RCC 7860 (cell line): Measurements from ENCODE around the gene KLHL29.

Experiments
- DNase-seq: peaks from one replicate; pipeline ENCODE4 v3.0.0-alpha.2; 2015; ENCODE audit warnings: low spot score
- FAIRE-seq: peaks from 2 replicates; lab custom pipeline; 2012; peaks lifted over from hg19 to GRCh38; lab: Jason Lieb, UNC

The KLHL29 gene

GRCh38 chr2:23601301-23601965 is 216.5 kb downstream of the KLHL29 start:
- DNase-seq, result peak; percentile 9
- FAIRE-seq, result no peak

- FAIRE-seq (no peak), DNase-seq (peak; percentile 13)
These were observed 217.1 kb downstream of the KLHL29 start for GRCh38 chr2:23602116-23602515.

GRCh38 chr2:23603156-23603555 is 218.2 kb downstream of the KLHL29 start:
- FAIRE-seq (no peak), DNase-seq (no peak)

- FAIRE-seq, result no peak
These were observed 218.6 kb downstream of the KLHL29 start for GRCh38 chr2:23603581-23603980.

GRCh38 chr2:23604731-23605130 is 219.8 kb downstream of the KLHL29 start:
- FAIRE-seq (no peak), DNase-seq (no peak)

More at GRCh38 chr2:23603581-23603980, 218.6 kb downstream of the KLHL29 start:
- DNase-seq, result no peak

GRCh38 chr2:23605236-23605635 is 220.3 kb downstream of the KLHL29 start:
- no peak for FAIRE-seq
- DNase-seq, result no peak

- FAIRE-seq, result no peak
- DNase-seq, result no peak
These were observed 221.2 kb downstream of the KLHL29 start for GRCh38 chr2:23606196-23606595.

- FAIRE-seq (peak; percentile 54), DNase-seq (peak; percentile 80)
These were observed 222.0 kb downstream of the KLHL29 start for GRCh38 chr2:23606968-23607367.

GRCh38 chr2:23607925-23608324 is 222.9 kb downstream of the KLHL29 start:
- FAIRE-seq, result no peak
- no peak for DNase-seq

- FAIRE-seq (no peak), DNase-seq (no peak)
These were observed 224.3 kb downstream of the KLHL29 start for GRCh38 chr2:23609254-23609653.

GRCh38 chr2:23611839-23612238 is 226.9 kb downstream of the KLHL29 start:
- FAIRE-seq, result no peak

GRCh38 chr2:23614701-23615100 is 229.7 kb downstream of the KLHL29 start:
- DNase-seq, result no peak

More at GRCh38 chr2:23611839-23612238, 226.9 kb downstream of the KLHL29 start:
- no peak for DNase-seq

GRCh38 chr2:23615216-23616020 is 230.4 kb downstream of the KLHL29 start:
- FAIRE-seq, result no peak

More at GRCh38 chr2:23614701-23615100, 229.7 kb downstream of the KLHL29 start:
- FAIRE-seq, result no peak

GRCh38 chr2:23616630-23617029 is 231.7 kb downstream of the KLHL29 start:
- DNase-seq (no peak), FAIRE-seq (no peak)

More at GRCh38 chr2:23615216-23616020, 230.4 kb downstream of the KLHL29 start:
- no peak for DNase-seq

- FAIRE-seq (no peak), DNase-seq (no peak)
These were observed 232.3 kb downstream of the KLHL29 start for GRCh38 chr2:23617167-23617810.

- FAIRE-seq, result no peak
These were observed 232.8 kb downstream of the KLHL29 start for GRCh38 chr2:23617811-23618215.

GRCh38 chr2:23618265-23618664 is 233.3 kb downstream of the KLHL29 start:
- DNase-seq, result no peak
- no peak for FAIRE-seq

More at GRCh38 chr2:23617811-23618215, 232.8 kb downstream of the KLHL29 start:
- no peak for DNase-seq

GRCh38 chr2:23618794-23619530 is 234.0 kb downstream of the KLHL29 start:
- FAIRE-seq (no peak), DNase-seq (no peak)

GRCh38 chr2:23619941-23620340 is 235.0 kb downstream of the KLHL29 start:
- no peak for DNase-seq
- no peak for FAIRE-seq

- FAIRE-seq, result no peak
- DNase-seq, result no peak
These were observed 235.9 kb downstream of the KLHL29 start for GRCh38 chr2:23620841-23621341.

- FAIRE-seq, result no peak
These were observed 236.6 kb downstream of the KLHL29 start for GRCh38 chr2:23621616-23622015.

More at GRCh38 chr2:23621616-23622015, 236.6 kb downstream of the KLHL29 start:
- DNase-seq, result no peak
